H9 (cell line): Measurements from ENCODE around the gene PAPLN. TPM values are rescaled to one million over a fixed set of nuclear protein-coding genes. Genes with fewer than 3 reads are reported as not detected.

Source experiments
- DNase-seq: peaks from one replicate; pipeline ENCODE4 v3.0.0-alpha.2; 2017
- H2AFZ ChIP-seq: one replicate; pipeline ENCODE4 v1.6.1; 2013; ENCODE audit warnings: mild to moderate bottlenecking, low read length, control low read depth, moderate library complexity
- H2AK5ac ChIP-seq: 2 replicates; pipeline ENCODE4 v1.6.1; 2013; ENCODE audit warnings: low read length, control low read depth, mixed read lengths; ENCODE audit not compliant: insufficient read length
- H2BK120ac ChIP-seq: one replicate; pipeline ENCODE4 v1.6.1; 2013; ENCODE audit warnings: low read depth, mild to moderate bottlenecking, low read length, control low read depth, inconsistent platforms; ENCODE audit not compliant: poor library complexity, severe bottlenecking
- H2BK12ac ChIP-seq: 2 replicates; pipeline ENCODE4 v1.6.1; 2013; ENCODE audit warnings: low read length, control low read depth, mixed read lengths, low read depth; ENCODE audit not compliant: insufficient read length
- H2BK15ac ChIP-seq: 2 replicates; pipeline ENCODE4 v1.6.1; 2013; ENCODE audit warnings: low read depth, low read length, control low read depth
- H2BK20ac ChIP-seq: one replicate; pipeline ENCODE4 v1.6.1; 2013; ENCODE audit warnings: low read depth, mild to moderate bottlenecking, low read length, control low read depth, inconsistent platforms; ENCODE audit not compliant: poor library complexity, severe bottlenecking
- H2BK5ac ChIP-seq: 2 replicates; pipeline ENCODE4 v1.6.1; 2013; ENCODE audit warnings: low read length, control low read depth, mixed read lengths; ENCODE audit not compliant: insufficient read length
- H3K14ac ChIP-seq: 2 replicates; pipeline ENCODE4 v1.6.1; 2013; ENCODE audit warnings: low read length, control low read depth; ENCODE audit not compliant: insufficient read depth
- H3K18ac ChIP-seq: 2 replicates; pipeline ENCODE4 v1.6.1; 2013; ENCODE audit warnings: low read depth, mild to moderate bottlenecking, mixed read lengths, low read length, control low read depth; ENCODE audit not compliant: insufficient read length
- H3K23ac ChIP-seq: 2 replicates; pipeline ENCODE4 v1.6.1; 2013; ENCODE audit warnings: low read length, control low read depth, mixed read lengths, low read depth; ENCODE audit not compliant: insufficient read length
- H3K23me2 ChIP-seq: 2 replicates; pipeline ENCODE4 v1.6.1; 2013; ENCODE audit warnings: low read depth, mild to moderate bottlenecking, mixed read lengths, low read length, control low read depth; ENCODE audit not compliant: insufficient read length, poor library complexity, severe bottlenecking
- H3K27ac ChIP-seq: 2 replicates; pipeline ENCODE4 v1.5.1; 2013; ENCODE audit warnings: low read length, control low read depth, mixed read lengths, low read depth; ENCODE audit not compliant: insufficient read length
- H3K27me3 ChIP-seq: 2 replicates; pipeline ENCODE4 v1.6.1; 2013; ENCODE audit warnings: low read length, control low read depth, inconsistent platforms; ENCODE audit not compliant: insufficient read depth
- H3K4ac ChIP-seq: 2 replicates; pipeline ENCODE4 v1.6.1; 2013; ENCODE audit warnings: low read depth, mild to moderate bottlenecking, control low read depth, inconsistent platforms, low read length, moderate library complexity
- H3K4me1 ChIP-seq: 2 replicates; pipeline ENCODE4 v1.6.1; 2013; ENCODE audit warnings: low read length, control low read depth, inconsistent platforms; ENCODE audit not compliant: insufficient read depth
- H3K4me2 ChIP-seq: 2 replicates; pipeline ENCODE4 v1.6.1; 2013; ENCODE audit warnings: low read length, control low read depth, mixed read lengths; ENCODE audit not compliant: insufficient read length, insufficient read depth
- H3K56ac ChIP-seq: 2 replicates; pipeline ENCODE4 v1.6.1; 2013; ENCODE audit warnings: low read depth, mild to moderate bottlenecking, mixed read lengths, low read length, control low read depth; ENCODE audit not compliant: insufficient read length
- H3K79me1 ChIP-seq: 2 replicates; pipeline ENCODE4 v1.6.1; 2013; ENCODE audit warnings: low read depth, mild to moderate bottlenecking, moderate library complexity, low read length, control low read depth, inconsistent platforms; ENCODE audit not compliant: insufficient read depth, poor library complexity, severe bottlenecking
- H3K79me2 ChIP-seq: 2 replicates; pipeline ENCODE4 v1.6.1; 2013; ENCODE audit warnings: low read length, control low read depth, inconsistent platforms; ENCODE audit not compliant: insufficient read depth
- H3K9ac ChIP-seq: 2 replicates; pipeline ENCODE4 v1.6.1; 2013; ENCODE audit warnings: low read length, control low read depth, mixed read lengths; ENCODE audit not compliant: insufficient read length; ENCODE audit errors: extremely low read depth
- H3K9me3 ChIP-seq: one replicate; pipeline ENCODE4 v1.6.1; 2013; ENCODE audit warnings: low read depth, low read length, inconsistent platforms; ENCODE audit not compliant: control insufficient read depth
- H3T11ph ChIP-seq: one replicate; pipeline ENCODE4 v1.6.1; 2013; ENCODE audit warnings: mild to moderate bottlenecking, low read length, control low read depth, inconsistent platforms
- H4K20me1 ChIP-seq: one replicate; pipeline ENCODE4 v1.6.1; 2013; ENCODE audit not compliant: control insufficient read depth, insufficient read length, insufficient read depth
- H4K5ac ChIP-seq: 2 replicates; pipeline ENCODE4 v1.6.1; 2013; ENCODE audit warnings: low read depth, mild to moderate bottlenecking, mixed read lengths, low read length, control low read depth; ENCODE audit not compliant: insufficient read length
- H4K8ac ChIP-seq: replicated peaks from 2 replicates; pipeline ENCODE4 v1.6.1; 2013; ENCODE audit warnings: low read length, control low read depth, mixed read lengths, low read depth; ENCODE audit not compliant: insufficient read length
- H4K91ac ChIP-seq: 2 replicates; pipeline ENCODE4 v1.6.1; 2013; ENCODE audit warnings: low read depth, mild to moderate bottlenecking, moderate library complexity, mixed read lengths, low read length, control low read depth; ENCODE audit not compliant: insufficient read length
- H3K27ac Mint-ChIP-seq, 3 experiments: 2 replicates in 2 of 3; 3 replicates in 1 of 3; pipeline ENCODE4 v1.8.0; 2020 to 2021; ENCODE audit warnings: mixed read lengths in 3 of 3, mild to moderate bottlenecking in 1 of 3, moderate library complexity in 1 of 3
- H3K27me3 Mint-ChIP-seq: 2 replicates; pipeline ENCODE4 v1.8.0; 2021; ENCODE audit warnings: low read depth, mild to moderate bottlenecking, moderate library complexity, mixed read lengths
- H3K36me3 Mint-ChIP-seq, 3 experiments: 2 replicates in 2 of 3; 3 replicates in 1 of 3; pipeline ENCODE4 v1.8.0; 2020 to 2021; ENCODE audit warnings: low read depth in 3 of 3, mixed read lengths in 3 of 3; ENCODE audit not compliant: insufficient read depth in 1 of 3
- H3K4me1 Mint-ChIP-seq, 2 experiments: 2 replicates each; pipeline ENCODE4 v1.8.0; 2020; ENCODE audit warnings: mixed read lengths in 2 of 2
- H3K4me3 Mint-ChIP-seq, 2 experiments: 2 replicates in 1 of 2; 3 replicates in 1 of 2; pipeline ENCODE4 v1.8.0; 2020 to 2021; ENCODE audit warnings: mild to moderate bottlenecking in 2 of 2, mixed read lengths in 2 of 2, moderate library complexity in 1 of 2
- H3K9me3 Mint-ChIP-seq, 2 experiments: 2 replicates in 1 of 2; 3 replicates in 1 of 2; pipeline ENCODE4 v1.8.0; 2020; ENCODE audit warnings: mild to moderate bottlenecking in 2 of 2, mixed read lengths in 2 of 2, moderate library complexity in 1 of 2
- CTCF ChIP-seq: fragments of 200-600 bp; sonication (generic); conservative IDR thresholded peaks from 3 replicates; pipeline ENCODE4 v1.8.0; 2021; ENCODE audit warnings: antibody characterized with exemption, mild to moderate bottlenecking
- whole genome bisulfite sequencing: extraction: QIAGEN DNeasy Blood & Tissue Kit; methylation state at CpG from one replicate; pipeline ENCODE4 v1.1.7; 2013; ENCODE audit warnings: missing lambda C conversion rate, low lambda C conversion rate, mixed read lengths; ENCODE audit not compliant: insufficient read length; ENCODE audit errors: extremely low coverage; 5-methylcytosine and 5-hydroxymethylcytosine counted together
- total RNA-seq: library from RNA; stranded (reverse); gene quantifications from 2 replicates; pipeline ENCODE4 v1.2.1, GENCODE V29; 2021

The PAPLN gene
- total RNA-seq, 1 experiment from 2014 or later: 8.5 TPM

- Histone ChIP-seq H3K18ac (no peak overlapping the region), H4K5ac (no peak overlapping the region), H3K9ac (no peak overlapping the region), H2BK15ac (no peak overlapping the region), H3K4me1 (no peaks in the 10 kb centered on the region), H2BK120ac (no peak overlapping the region), H3K79me1 (no peaks in the 10 kb centered on the region), H2BK5ac (no peak overlapping the region), H4K20me1 (no peaks in the 10 kb centered on the region), H4K8ac (no peak overlapping the region), H3K27ac (no peak overlapping the region), H3K4ac (no peak overlapping the region), H2AK5ac (no peak overlapping the region), H3T11ph (no peak overlapping the region), H3K23me2 (no peaks in the 10 kb centered on the region), H3K23ac (no peak overlapping the region), H3K79me2 (no peaks in the 10 kb centered on the region), H3K14ac (no peak overlapping the region), H3K56ac (no peak overlapping the region), H2AFZ (no peak overlapping the region), H4K91ac (no peak overlapping the region), H3K27me3 (no peaks in the 10 kb centered on the region), H2BK20ac (no peak overlapping the region), H2BK12ac (no peak overlapping the region), H3K9me3 (no peaks in the 10 kb centered on the region), H3K4me2 (no peak overlapping the region)
- peaks cover 38 to 69% (median 60%) of the 10 kb centered on the region in 3 experiments for H3K36me3 Mint-ChIP-seq
- WGBS: no CpG with 5 or more reads among the region's 3 CpGs
- H3K27me3 Mint-ChIP-seq: no peaks in the 10 kb centered on the region
- H3K27ac Mint-ChIP-seq: no peak overlapping the region
- H3K9me3 Mint-ChIP-seq: peaks cover 3 to 4% of the 10 kb centered on the region in 2 experiments; a peak in 4 of 5 replicates
- TF ChIP-seq CTCF: no peak
- no peak overlapping the region for H3K4me3 Mint-ChIP-seq
- H3K4me1 Mint-ChIP-seq: no peaks in the 10 kb centered on the region
- no peak for DNase-seq
These were observed 28.9 kb upstream of the PAPLN start for GRCh38 chr14:73208390-73208789.
